H1 (cell line): Measurements from ENCODE around the gene ERAS.

Experiments
- PHF8 ChIP-seq: fragments of 200-600 bp; sonication (generic); conservative IDR thresholded peaks from 2 replicates; pipeline ENCODE4 v1.7.1; 2012; ENCODE audit warnings: low read depth, mild to moderate bottlenecking, inconsistent platforms, low read length, moderate library complexity
- POLR2A ChIP-seq, 2 experiments: IDR thresholded peaks; 1 replicate in 1 of 2; 2 replicates in 1 of 2; pipeline ENCODE4 v1.6.1; 2011; ENCODE audit warnings: low read depth in 2 of 2, low read length in 2 of 2, mild to moderate bottlenecking in 2 of 2; ENCODE audit errors: control extremely low read depth in 1 of 2

GRCh38 chrX:48786825-48787504, 39.3 kb upstream of the ERAS start:
- no peak for TF ChIP-seq PHF8
- no peak for TF ChIP-seq POLR2A (IDR thresholded peaks at IDR 0.05; ENCODE audit: control extremely low read depth in 1 of 2, low read depth in 2 of 2, low read length in 2 of 2)
